ENCODE data around the gene TMEM127.

DNA sequence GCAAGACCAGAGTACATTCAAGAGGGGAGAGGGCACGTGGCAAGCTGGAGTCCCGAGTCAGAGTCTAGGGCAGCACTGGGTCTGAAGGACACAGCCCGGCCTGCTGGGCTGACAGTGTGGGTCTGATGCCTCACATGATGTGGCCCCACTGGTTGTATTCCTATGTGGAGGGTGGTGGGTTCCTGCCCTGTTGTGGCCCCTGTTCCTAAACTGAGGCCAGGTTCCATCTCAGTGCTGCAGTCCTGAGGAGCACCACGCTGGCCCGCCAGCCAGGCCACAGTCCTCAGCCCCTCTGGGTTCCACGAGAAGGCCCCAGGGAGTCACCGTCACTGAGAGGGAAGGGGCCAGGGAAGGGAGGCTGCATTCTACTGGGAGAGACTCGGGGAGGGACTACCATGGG lies 13.3 kb downstream of the TMEM127 start:
- TF ChIP-seq, protein P1, sequence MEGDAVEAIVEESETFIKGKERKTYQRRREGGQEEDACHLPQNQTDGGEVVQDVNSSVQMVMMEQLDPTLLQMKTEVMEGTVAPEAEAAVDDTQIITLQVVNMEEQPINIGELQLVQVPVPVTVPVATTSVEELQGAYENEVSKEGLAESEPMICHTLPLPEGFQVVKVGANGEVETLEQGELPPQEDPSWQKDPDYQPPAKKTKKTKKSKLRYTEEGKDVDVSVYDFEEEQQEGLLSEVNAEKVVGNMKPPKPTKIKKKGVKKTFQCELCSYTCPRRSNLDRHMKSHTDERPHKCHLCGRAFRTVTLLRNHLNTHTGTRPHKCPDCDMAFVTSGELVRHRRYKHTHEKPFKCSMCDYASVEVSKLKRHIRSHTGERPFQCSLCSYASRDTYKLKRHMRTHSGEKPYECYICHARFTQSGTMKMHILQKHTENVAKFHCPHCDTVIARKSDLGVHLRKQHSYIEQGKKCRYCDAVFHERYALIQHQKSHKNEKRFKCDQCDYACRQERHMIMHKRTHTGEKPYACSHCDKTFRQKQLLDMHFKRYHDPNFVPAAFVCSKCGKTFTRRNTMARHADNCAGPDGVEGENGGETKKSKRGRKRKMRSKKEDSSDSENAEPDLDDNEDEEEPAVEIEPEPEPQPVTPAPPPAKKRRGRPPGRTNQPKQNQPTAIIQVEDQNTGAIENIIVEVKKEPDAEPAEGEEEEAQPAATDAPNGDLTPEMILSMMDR (IDR thresholded peaks at IDR 0.05) = no peak
- TF ChIP-seq POLR2A (IDR thresholded peaks at IDR 0.05) = no peak
